GM18909 (cell line): Measurements from ENCODE around the gene BAIAP2.

Experiments used
- ATAC-seq: cut with Tn5 transposase; IDR thresholded peaks from one replicate; pipeline ENCODE4 v1.9.1; 2021; ENCODE audit warnings: mild to moderate bottlenecking; ENCODE audit not compliant: unreplicated experiment, poor library complexity

The BAIAP2 gene

GRCh38 chr17:81035521-81036196, 708 bp downstream of the BAIAP2 start:
- peak; percentile 19 for ATAC-seq

DNA sequence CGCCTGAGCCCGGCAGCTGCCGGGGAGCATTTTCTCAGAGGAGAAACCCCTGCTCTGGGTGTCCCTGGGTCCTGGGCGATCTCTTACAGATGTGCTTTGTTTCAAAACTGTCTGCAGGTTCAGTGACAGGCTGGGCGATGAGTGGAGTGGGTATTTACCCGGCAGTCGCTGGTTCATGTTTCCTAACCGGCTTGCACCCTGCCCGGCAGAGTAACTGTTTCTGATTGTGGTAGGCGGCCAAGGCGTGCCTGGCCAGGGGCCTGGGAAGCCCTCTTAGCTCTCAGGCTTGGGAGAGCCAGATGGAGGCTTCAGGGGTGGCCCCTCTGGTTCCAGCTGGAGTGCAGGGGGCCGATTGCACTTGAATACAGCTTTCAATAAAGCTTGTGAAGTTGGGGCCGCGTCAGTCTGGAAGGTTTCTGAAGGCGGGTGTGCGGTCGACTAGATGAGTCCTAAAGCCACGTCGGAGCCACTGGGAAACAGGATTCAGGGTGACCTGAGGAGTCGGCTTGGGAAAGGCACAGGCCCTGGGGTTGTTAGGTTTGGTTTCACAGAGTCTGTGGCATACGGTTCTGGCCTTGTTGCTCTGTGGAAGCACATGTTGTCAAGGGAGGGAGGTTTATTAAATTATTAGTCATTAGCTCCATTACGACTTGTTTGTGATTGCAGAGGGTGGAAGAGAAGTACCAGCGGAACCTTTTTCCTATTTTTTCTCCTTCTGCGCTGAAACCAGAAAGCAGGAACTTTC, 1.4 kb downstream of the BAIAP2 start:
- no peak for ATAC-seq

GRCh38 chr17:81037026-81037797, 2.3 kb downstream of the BAIAP2 start:
- no peak for ATAC-seq

DNA sequence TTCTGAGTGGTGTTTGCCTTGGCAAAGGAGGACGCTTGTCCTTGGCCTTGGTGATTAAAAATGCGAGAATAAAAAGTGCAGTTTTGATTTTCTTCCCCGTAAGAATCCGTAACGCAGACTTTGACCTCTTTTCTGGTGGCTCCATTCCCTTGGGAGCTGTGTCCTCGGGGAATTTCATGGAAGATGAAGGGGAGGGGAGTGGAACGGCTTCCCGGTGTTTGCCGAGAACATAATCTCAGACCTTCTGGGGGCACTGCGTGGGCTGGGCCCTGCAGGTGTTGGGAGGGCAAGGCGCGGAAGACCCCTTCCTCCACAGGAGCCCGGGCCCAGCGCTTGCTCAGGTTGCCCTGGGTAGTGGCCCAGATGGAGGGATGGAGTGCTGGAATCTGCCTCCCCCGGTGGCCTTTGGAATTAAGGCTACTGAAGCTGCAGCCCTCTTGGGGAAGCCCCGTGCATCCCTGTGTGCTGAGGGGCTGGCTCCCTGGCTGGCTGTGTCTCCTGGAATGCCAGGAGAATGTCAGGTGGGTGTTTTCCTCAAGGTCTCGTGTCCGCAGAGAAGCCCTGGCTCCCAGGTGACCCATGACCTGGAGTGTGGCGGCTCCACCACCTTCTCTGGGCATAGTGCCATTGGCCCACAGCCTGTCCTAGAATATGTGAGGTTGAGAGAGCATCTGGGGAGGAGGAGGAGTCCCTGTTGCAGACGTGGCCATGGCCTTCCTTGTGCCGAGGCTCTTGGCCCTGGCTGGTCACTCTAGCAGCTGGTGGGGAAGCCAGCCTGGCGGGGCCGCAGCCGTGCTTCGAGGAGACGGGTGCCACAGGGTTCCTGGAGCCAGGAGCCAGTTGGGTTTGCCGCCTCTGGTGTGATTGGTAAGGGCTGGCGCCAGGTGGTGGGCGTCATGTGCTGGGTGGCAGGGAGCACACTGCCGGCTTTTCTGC, 3.1 kb downstream of the BAIAP2 start:
- no peak for ATAC-seq

DNA sequence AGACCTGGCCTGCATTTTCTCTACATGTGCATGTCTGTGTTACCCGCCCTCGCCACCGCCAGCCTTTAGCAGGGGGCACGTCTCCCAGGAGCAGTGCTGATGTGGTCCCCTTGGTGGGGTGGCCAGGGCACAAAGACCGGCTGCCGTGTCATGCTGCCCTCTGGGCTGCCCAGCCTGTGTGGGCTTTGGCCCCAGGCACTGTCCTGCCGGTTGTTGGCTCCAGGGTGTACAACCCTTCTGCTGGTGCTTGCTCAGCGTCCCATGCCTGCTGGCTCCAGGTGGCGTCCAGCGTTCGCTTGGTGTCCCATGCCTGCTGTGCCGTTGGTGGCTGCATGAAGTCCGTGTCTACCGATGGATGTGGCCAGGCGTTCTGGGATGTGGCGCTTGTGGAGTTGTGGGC, 4.1 kb downstream of the BAIAP2 start:
- ATAC-seq: no peak

- ATAC-seq: no peak
These were observed 5.2 kb downstream of the BAIAP2 start for GRCh38 chr17:81039854-81040758.

DNA sequence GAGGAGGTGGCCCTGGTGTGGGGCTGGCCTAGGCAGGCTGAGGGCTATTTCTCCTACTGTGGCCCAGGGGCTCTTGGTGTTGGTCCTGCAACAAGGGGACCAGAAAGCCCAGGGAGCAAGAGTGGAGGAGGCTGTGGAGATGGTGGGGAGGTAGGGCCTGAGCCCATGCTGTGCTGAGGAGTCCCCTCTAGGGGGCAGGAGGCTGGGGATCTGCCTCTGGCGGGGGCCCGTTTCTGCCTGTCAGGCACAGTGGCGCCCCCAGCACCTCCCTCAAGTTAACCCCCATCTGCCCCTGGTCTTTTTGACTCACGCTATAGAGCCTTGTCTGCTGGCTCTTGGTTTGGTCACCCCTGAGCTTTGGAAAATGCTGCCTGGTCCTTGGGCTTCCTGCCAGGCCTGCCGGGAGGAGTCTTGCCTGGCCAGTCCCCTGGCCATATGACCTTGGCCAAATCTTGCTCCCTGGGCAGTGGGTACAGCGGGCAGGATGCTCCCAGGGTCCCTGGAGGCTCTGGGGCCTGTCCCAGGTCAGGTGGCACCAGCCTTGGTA, 5.9 kb downstream of the BAIAP2 start:
- no peak for ATAC-seq

- no peak for ATAC-seq
These were observed 7.7 kb downstream of the BAIAP2 start for GRCh38 chr17:81042606-81043005.

DNA sequence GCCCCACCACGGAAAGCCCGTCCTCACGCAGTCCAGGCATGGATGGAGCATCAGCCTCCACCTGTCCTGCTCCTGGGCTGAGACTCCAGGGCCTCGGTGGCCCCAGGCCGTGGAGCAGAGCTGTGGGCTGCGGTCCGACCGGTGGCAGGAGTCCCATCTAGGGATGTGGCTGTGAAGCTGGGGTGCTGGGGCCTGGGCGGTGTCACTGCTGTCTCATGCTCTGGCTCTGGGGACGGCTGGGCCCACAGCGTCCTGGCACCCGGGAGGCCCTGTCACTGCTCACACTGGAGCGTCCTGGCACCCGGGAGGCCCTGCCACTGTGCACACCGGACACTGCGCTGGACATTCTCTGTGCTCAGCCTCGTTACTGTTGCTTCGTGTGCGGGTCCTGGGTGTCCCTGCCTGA, 8.4 kb downstream of the BAIAP2 start:
- ATAC-seq: no peak

GRCh38 chr17:81043725-81044427, 8.9 kb downstream of the BAIAP2 start:
- no peak for ATAC-seq

DNA sequence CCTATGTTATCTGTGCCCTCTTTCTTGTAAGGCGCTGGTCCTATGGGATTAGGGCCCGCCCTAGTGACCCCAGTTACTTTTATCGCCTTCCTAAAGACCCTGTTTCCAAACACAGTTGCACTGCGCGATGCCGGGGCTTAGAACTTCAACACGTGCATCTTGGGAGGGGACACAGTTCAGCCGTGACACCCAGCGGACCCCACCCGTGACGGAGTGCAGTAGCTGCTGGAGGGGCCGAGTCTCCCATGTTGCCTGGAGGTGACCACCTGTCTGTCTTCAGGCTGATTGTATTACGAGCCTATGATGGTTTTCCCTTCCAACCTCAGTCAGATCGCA, 9.4 kb downstream of the BAIAP2 start:
- no peak for ATAC-seq

DNA sequence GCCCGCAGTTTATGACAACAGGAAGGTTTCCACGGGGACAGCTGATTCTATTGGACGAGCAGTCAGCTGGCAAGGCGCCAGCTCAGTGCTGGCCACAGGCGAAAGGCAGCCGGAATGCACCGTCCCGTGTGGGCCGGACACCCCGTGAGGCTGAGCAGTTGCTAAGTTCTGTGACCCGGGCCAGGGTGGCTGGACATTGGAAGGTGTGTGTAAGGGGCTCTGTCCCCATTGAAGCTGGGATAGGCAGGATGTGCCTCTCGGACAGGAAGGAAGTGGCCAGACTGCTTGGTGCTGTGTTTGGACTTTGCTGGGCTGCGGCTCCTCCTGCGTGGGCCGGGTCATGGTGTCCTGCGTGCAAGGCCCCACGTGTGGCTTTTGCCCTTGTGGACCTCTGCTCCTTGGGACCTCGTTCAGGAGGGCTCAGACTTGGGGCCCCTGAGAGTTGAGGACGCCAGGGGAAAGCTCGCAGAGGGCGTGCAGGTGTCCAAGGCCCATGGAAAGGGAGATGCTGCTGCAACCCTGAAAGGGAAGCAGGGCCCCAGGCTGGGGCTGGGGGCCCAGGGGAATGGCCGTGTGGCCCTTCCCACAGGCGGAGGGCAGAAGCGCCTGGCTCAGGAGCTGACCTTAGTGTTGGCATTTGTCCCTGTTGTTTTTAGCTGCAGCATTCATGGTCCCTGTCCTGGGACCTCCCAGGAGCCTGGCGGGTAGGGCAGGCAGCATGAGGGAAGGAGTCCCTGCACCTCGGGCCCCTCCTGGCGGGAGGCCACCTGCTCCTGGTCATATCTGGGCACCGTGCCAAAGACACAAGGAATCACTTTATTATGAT, 10.0 kb downstream of the BAIAP2 start:
- no peak for ATAC-seq

GRCh38 chr17:81045590-81046095, 10.7 kb downstream of the BAIAP2 start:
- no peak for ATAC-seq

GRCh38 chr17:81046132-81046769, 11.3 kb downstream of the BAIAP2 start:
- no peak for ATAC-seq

DNA sequence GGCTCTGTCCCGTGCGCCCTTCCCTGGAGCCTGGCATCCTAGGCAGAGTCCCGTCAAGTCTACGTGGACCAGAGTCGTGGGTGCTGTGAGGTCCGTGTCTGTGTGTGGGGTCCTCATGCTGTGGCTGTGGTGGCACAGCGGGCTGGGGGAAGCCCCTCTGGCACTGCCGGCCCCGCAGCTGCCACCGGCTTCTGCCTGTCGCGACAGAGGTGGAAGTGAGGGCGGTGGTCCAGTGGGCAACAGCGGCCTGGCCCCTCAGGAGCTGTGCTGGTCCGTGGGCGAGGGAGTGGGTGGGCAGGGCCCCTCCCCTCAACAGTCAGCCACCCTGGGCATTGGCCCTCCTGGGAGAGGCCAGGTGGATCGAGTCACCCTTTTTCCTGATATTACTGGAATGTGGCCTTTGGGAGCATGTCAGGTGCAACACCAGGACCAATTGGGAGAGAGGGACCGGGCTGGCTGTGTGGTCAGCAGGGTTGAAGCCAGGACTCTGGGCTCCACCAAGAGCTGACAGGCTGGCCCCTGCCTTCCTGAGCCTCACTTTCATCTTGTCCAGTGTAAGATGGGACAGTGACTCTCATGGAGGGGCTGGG, 11.9 kb downstream of the BAIAP2 start:
- no peak for ATAC-seq

DNA sequence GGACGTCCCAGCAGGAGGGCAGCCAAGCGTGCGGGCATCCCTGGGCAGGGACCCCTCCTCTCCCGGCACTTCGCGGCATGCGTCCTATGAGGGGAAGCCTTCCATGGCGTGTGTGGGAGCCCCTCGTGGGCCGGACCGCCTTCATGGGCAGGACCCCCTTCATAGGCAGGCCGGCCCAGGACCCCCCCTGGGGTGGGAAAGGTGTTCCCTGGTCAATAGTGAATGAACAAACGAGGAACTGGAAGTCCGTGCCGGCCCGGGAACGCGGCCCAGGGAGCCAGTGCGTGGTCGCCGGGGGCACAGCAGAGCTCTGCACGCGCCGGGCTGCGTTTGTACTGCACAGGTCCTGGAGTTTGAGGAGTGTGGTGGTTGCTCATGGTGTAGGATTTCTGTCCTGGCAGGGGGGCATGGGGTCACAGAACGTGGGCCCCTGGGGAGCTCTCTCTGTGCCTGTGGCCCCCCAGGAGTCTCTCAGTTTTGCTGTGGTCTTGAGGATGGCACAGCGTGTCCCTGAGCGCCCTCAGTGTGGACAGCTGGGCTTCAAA, 13.9 kb downstream of the BAIAP2 start:
- ATAC-seq: no peak
